Keratinocyte (primary cell): ENCODE results near the gene CUL3. TPM values are rescaled to one million over a fixed set of nuclear protein-coding genes. Genes with fewer than 3 reads are reported as not detected.

Source experiments
- DNase-seq: peaks from one replicate; pipeline ENCODE4 v3.0.0-alpha.2; 2011; ENCODE audit warnings: low read depth, missing footprints, low spot score
- FAIRE-seq: peaks from 2 replicates; lab custom pipeline; 2011; peaks lifted over from hg19 to GRCh38; lab: Jason Lieb, UNC
- H2AFZ ChIP-seq: 2 replicates; pipeline ENCODE4 v1.6.0; 2012; ENCODE audit warnings: low read length, control low read depth, inconsistent platforms; ENCODE audit not compliant: control insufficient read depth
- H3K27ac ChIP-seq: 2 replicates; pipeline ENCODE4 v1.5.1; 2011; ENCODE audit warnings: low read length; ENCODE audit not compliant: control insufficient read depth, insufficient read depth
- H3K27me3 ChIP-seq: 3 replicates; pipeline ENCODE4 v1.6.0; 2011; ENCODE audit warnings: low read length; ENCODE audit not compliant: control insufficient read depth, insufficient read depth; ENCODE audit errors: extremely low read depth
- H3K36me3 ChIP-seq, 2 experiments: 2 replicates in 1 of 2; 3 replicates in 1 of 2; pipeline ENCODE4 v1.5.1; 2011; ENCODE audit warnings: low read length in 2 of 2, mild to moderate bottlenecking in 1 of 2; ENCODE audit not compliant: control insufficient read depth in 2 of 2, insufficient read depth in 2 of 2; ENCODE audit errors: extremely low read depth in 1 of 2
- H3K4me1 ChIP-seq: 3 replicates; pipeline ENCODE4 v1.5.1; 2011; ENCODE audit warnings: low read length; ENCODE audit not compliant: control insufficient read depth, insufficient read depth; ENCODE audit errors: extremely low read depth
- H3K4me2 ChIP-seq: 3 replicates; pipeline ENCODE4 v1.6.0; 2011; ENCODE audit warnings: low read depth, low read length; ENCODE audit not compliant: control insufficient read depth, insufficient read depth; ENCODE audit errors: extremely low read depth
- H3K4me3 ChIP-seq, 3 experiments: fragments of 200-600 bp in 1 of 3; sonication (generic) in 1 of 3; 2 replicates in 2 of 3; 3 replicates in 1 of 3; pipeline ENCODE4 v1.5.1; 2011 to 2016; ENCODE audit warnings: low read length in 3 of 3, mild to moderate bottlenecking in 3 of 3, control low read depth in 2 of 3, inconsistent platforms in 1 of 3, low read depth in 1 of 3, mixed read lengths in 1 of 3, mixed run types in 1 of 3, moderate library complexity in 1 of 3; ENCODE audit not compliant: control insufficient read depth in 2 of 3, insufficient read depth in 2 of 3; ENCODE audit errors: extremely low read depth in 1 of 3
- H3K79me2 ChIP-seq: 2 replicates; pipeline ENCODE4 v1.6.0; 2012; ENCODE audit warnings: low read length; ENCODE audit not compliant: control insufficient read depth, insufficient read depth
- H3K9ac ChIP-seq: 3 replicates; pipeline ENCODE4 v1.6.0; 2011; ENCODE audit warnings: low read length; ENCODE audit not compliant: control insufficient read depth, insufficient read depth; ENCODE audit errors: extremely low read depth
- H3K9me1 ChIP-seq: 3 replicates; pipeline ENCODE4 v1.6.0; 2011; ENCODE audit warnings: low read length; ENCODE audit not compliant: control insufficient read depth, insufficient read depth; ENCODE audit errors: extremely low read depth
- H3K9me3 ChIP-seq: 2 replicates; pipeline ENCODE4 v1.5.1; 2012; ENCODE audit warnings: low read depth, low read length; ENCODE audit not compliant: control insufficient read depth
- H4K20me1 ChIP-seq: 3 replicates; pipeline ENCODE4 v1.6.0; 2011; ENCODE audit warnings: low read length; ENCODE audit not compliant: control insufficient read depth, insufficient read depth; ENCODE audit errors: extremely low read depth
- EZH2 ChIP-seq: IDR thresholded peaks from one replicate; pipeline ENCODE4 v1.6.1; 2012; ENCODE audit warnings: inconsistent platforms, mild to moderate bottlenecking, low read length, moderate library complexity
- dilution Hi-C: fragments of 300-500 bp; cut with MboI; formaldehyde crosslinking; loops from one replicate; pipeline ENCODE4 v1.7.0; 2020; ENCODE audit warnings: low sequenced_read_pairs; ENCODE audit not compliant: extremely low pct_ligation_motif_present
- polyA plus RNA-seq, 5 experiments: library from polyadenylated mRNA; depleted of rRNA in 3 of 5; stranded (reverse) in 3 of 5; stranded (forward) in 1 of 5; unstranded in 1 of 5; fragments of >200 nt; gene quantifications; 1 replicate in 1 of 5; 2 replicates in 3 of 5; 3 replicates in 1 of 5; pipeline versions ENCODE4 v1.2.1 to v1.2.3, GENCODE V29; 2011 to 2012; ENCODE audit warnings: missing spikeins in 2 of 5, low read depth in 1 of 5, low replicate concordance in 1 of 5
- TF ChIP-seq, protein P1 (sequence below), 3 experiments: IDR thresholded peaks in 1 of 3; conservative IDR thresholded peaks in 1 of 3; optimal IDR thresholded peaks in 1 of 3; 2 replicates in 2 of 3; 3 replicates in 1 of 3; pipeline versions ENCODE3 to v1.5.1; 2011; ENCODE audit warnings: low read length in 3 of 3, mild to moderate bottlenecking in 3 of 3, moderate library complexity in 2 of 3, control low read depth in 1 of 3, inconsistent platforms in 1 of 3; ENCODE audit not compliant: insufficient read depth in 2 of 3; ENCODE audit errors: extremely low read depth in 1 of 3

CUL3 gene
- polyA plus RNA-seq, 1 donor (not counting 4 experiments of a cell fraction or from before 2014, with no cell fraction given) = 71.7 TPM

DNA sequence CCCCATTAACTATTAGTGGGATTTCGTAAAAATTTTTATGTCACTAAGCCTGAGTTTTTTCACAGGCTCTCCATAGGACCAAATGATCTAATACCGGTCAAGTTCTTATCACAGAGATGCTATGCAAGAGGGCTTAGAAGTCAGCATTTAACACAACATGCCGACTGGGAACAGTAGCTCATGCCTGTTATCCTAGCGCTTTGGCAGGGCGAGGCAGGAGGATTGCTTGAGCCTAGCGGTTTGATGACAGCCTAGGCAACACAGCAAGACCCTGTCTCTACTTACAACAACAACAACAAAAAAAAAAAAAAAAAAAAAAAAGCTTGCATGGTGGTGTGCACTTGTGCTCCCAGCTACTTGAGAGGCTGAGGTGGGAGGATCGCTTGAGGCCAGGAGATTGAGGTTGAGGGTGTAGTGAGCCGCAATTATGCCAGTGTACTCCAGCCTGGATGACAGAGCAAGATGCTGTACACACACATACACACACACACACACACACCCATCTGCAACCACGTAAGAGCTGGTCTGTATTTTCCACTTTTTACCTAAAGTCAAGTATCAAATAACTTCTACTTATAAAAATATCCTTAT, 115.7 kb downstream of the CUL3 start:
- Histone ChIP-seq H3K9me1 (no peaks in the 10 kb centered on the region), H3K4me1 (no peaks in the 10 kb centered on the region), H3K27ac (no peak overlapping the region), H3K9me3 (no peaks in the 10 kb centered on the region), H3K27me3 (no peaks in the 10 kb centered on the region), H3K36me3 (no peaks in the 10 kb centered on the region), H3K4me2 (no peak overlapping the region), H3K4me3 (no peak overlapping the region), H2AFZ (no peak overlapping the region), H4K20me1 (no peaks in the 10 kb centered on the region), H3K79me2 (no peaks in the 10 kb centered on the region), H3K9ac (no peak overlapping the region)
- dilution Hi-C loops = no loop called here
- no peak for DNase-seq
- FAIRE-seq = no peak
- TF ChIP-seq EZH2 = no peak
- TF ChIP-seq, protein P1, sequence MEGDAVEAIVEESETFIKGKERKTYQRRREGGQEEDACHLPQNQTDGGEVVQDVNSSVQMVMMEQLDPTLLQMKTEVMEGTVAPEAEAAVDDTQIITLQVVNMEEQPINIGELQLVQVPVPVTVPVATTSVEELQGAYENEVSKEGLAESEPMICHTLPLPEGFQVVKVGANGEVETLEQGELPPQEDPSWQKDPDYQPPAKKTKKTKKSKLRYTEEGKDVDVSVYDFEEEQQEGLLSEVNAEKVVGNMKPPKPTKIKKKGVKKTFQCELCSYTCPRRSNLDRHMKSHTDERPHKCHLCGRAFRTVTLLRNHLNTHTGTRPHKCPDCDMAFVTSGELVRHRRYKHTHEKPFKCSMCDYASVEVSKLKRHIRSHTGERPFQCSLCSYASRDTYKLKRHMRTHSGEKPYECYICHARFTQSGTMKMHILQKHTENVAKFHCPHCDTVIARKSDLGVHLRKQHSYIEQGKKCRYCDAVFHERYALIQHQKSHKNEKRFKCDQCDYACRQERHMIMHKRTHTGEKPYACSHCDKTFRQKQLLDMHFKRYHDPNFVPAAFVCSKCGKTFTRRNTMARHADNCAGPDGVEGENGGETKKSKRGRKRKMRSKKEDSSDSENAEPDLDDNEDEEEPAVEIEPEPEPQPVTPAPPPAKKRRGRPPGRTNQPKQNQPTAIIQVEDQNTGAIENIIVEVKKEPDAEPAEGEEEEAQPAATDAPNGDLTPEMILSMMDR (optimal IDR thresholded peaks at IDR 0.05 in 1 of 3, IDR thresholded peaks at IDR 0.05 in 1 of 3, conservative IDR thresholded peaks at IDR 0.05 in 1 of 3; ENCODE audit: extremely low read depth in 1 of 3, insufficient read depth in 2 of 3, low read length in 3 of 3) = no peak

DNA sequence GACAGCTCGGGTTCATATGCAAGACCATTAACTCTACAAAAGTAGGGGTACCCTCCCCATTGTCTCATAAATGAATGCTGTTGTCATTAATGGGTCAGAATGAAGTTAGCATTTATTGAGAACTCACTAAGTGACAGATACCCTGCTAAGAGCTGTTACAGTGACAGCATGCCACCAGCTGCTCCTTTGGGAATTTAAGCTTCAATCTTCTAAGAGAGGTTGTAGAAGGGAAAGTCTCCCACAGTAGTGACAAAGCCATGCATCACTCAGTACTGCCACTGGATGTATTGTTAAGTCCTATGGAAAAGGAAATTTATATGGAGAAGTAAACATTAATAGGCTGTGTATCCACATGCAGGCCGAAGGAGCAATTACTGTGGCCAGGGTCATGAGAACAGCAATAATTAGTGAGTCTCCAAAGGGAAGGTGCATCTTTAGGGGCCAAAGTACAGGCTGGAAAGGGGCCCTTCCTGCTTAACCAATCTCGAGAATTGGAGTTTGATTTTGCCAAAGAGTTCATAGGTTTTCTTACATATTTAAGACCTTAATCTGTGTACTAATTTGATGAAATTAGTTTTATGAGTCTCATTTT, 118.8 kb downstream of the CUL3 start:
- FAIRE-seq (no peak), DNase-seq (no peak)
- H3K4me1 ChIP-seq = no peaks in the 10 kb centered on the region
- no peak for TF ChIP-seq EZH2
- TF ChIP-seq, protein P1 (optimal IDR thresholded peaks at IDR 0.05 in 1 of 3, IDR thresholded peaks at IDR 0.05 in 1 of 3, conservative IDR thresholded peaks at IDR 0.05 in 1 of 3; ENCODE audit: extremely low read depth in 1 of 3, insufficient read depth in 2 of 3, low read length in 3 of 3) = no peak
- no peak overlapping the region for H3K4me2 ChIP-seq
- H3K4me3 ChIP-seq = no peak overlapping the region
- no peaks in the 10 kb centered on the region for H4K20me1 ChIP-seq
- H3K79me2 ChIP-seq = no peaks in the 10 kb centered on the region
- H3K9me1 ChIP-seq = no peaks in the 10 kb centered on the region
- no peak overlapping the region for H3K27ac ChIP-seq
- no peak overlapping the region for H3K9ac ChIP-seq
- H3K36me3 ChIP-seq = no peaks in the 10 kb centered on the region
- dilution Hi-C loops = no loop called here
- H3K27me3 ChIP-seq = no peaks in the 10 kb centered on the region
- no peak overlapping the region for H2AFZ ChIP-seq
- H3K9me3 ChIP-seq = no peaks in the 10 kb centered on the region
